T-helper 1 cell treated with Interleukin-12 subunit alpha and Interleukin-12 subunit beta and Interleukin-4 antibody, amounts not matched to agents 30 μg/mL and 1 μg/mL, for 36 hours (primary cell): Measurements from ENCODE around the gene EN1.

Experiments used
- H3K27ac Mint-ChIP-seq: one replicate; pipeline ENCODE4 v1.8.0; 2021; ENCODE audit warnings: mild to moderate bottlenecking, mixed read lengths
- H3K27me3 Mint-ChIP-seq: one replicate; pipeline ENCODE4 v1.8.0; 2021; ENCODE audit warnings: low read depth, mixed read lengths
- H3K36me3 Mint-ChIP-seq: one replicate; pipeline ENCODE4 v1.8.0; 2021; ENCODE audit warnings: low read depth, mixed read lengths
- H3K4me1 Mint-ChIP-seq: one replicate; pipeline ENCODE4 v1.8.0; 2021; ENCODE audit warnings: low read depth, mixed read lengths
- H3K4me3 Mint-ChIP-seq: one replicate; pipeline ENCODE4 v1.8.0; 2021; ENCODE audit warnings: mild to moderate bottlenecking, moderate library complexity, mixed read lengths
- H3K9me3 Mint-ChIP-seq: one replicate; pipeline ENCODE4 v1.8.0; 2021; ENCODE audit warnings: mixed read lengths

Gene EN1

GRCh38 chr2:118810766-118811165 lies 36.7 kb downstream of the EN1 start:
- H3K4me1 Mint-ChIP-seq: peaks cover 5% of the 10 kb centered on the region
- H3K27me3 Mint-ChIP-seq: peaks cover 51% of the 10 kb centered on the region
- H3K27ac Mint-ChIP-seq: no peak overlapping the region
- H3K4me3 Mint-ChIP-seq: no peak overlapping the region
- peaks cover 1% of the 10 kb centered on the region for H3K36me3 Mint-ChIP-seq
- no peaks in the 10 kb centered on the region for H3K9me3 Mint-ChIP-seq

DNA sequence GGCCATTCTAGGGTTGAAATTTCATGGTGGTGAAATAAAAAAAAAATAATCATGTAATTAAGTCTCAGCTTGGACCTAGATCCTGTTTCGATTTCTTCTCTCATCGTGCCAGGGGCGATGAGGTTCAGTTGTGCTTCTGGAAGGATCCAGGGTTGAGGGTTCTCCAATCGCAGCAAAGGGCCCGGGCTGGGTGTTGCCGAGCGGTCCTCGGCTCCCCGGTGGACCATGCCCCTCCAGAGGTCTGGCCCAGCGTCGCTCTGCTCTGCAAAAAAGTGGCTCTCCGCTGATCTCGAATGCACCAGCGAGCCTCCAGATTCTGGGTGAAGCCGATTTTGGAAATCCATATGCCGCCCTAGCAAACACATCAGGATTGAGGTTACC lies 39.0 kb downstream of the EN1 start:
- H3K9me3 Mint-ChIP-seq: no peaks in the 10 kb centered on the region
- peaks cover 55% of the 10 kb centered on the region for H3K27me3 Mint-ChIP-seq
- peaks cover 5% of the 10 kb centered on the region for H3K4me1 Mint-ChIP-seq
- H3K27ac Mint-ChIP-seq: no peak overlapping the region
- H3K36me3 Mint-ChIP-seq: peaks cover 1% of the 10 kb centered on the region
- no peak overlapping the region for H3K4me3 Mint-ChIP-seq

DNA sequence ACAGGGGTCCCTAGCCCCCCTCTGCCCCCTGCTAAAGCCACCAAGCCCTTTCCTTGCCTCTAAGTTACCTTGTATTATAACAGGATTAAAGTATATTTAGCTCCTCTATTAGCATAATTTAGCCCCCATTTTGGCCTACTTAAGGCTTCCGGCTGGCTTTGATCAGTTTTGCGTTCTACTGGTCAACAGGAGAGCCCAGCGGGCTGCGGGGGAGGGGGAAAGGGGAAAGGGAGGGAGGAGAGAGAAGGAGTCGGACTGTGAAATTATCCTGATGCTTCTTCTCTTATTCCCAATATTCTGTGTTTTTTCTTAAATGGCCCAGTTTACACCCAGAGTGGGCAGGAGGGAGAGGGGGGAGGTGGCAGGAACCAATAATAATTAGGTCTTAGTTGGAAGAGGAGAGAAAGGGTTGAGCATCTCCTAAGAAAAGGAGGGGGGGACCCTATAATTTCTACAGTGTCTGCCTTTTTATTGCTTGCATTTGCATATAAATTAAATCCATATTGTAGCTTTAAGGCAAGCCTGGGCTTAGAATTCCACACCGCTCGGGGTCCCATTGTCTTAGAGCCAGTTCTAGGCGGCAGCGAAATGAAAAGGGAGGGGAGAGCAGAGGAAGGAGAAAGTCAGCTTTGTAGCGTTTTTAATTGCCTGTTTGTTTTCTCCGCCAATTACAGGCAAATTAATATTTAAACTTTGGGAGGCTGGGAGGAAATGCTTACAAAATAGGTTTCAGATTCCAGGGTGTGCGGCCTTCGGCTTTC lies 39.6 kb downstream of the EN1 start:
- Mint-ChIP-seq H3K4me1 (peaks cover 5% of the 10 kb centered on the region), H3K36me3 (peaks cover 1% of the 10 kb centered on the region), H3K9me3 (no peaks in the 10 kb centered on the region), H3K27me3 (peaks cover 54% of the 10 kb centered on the region), H3K4me3 (peak overlapping the region; percentile 25), H3K27ac (no peak overlapping the region)

DNA sequence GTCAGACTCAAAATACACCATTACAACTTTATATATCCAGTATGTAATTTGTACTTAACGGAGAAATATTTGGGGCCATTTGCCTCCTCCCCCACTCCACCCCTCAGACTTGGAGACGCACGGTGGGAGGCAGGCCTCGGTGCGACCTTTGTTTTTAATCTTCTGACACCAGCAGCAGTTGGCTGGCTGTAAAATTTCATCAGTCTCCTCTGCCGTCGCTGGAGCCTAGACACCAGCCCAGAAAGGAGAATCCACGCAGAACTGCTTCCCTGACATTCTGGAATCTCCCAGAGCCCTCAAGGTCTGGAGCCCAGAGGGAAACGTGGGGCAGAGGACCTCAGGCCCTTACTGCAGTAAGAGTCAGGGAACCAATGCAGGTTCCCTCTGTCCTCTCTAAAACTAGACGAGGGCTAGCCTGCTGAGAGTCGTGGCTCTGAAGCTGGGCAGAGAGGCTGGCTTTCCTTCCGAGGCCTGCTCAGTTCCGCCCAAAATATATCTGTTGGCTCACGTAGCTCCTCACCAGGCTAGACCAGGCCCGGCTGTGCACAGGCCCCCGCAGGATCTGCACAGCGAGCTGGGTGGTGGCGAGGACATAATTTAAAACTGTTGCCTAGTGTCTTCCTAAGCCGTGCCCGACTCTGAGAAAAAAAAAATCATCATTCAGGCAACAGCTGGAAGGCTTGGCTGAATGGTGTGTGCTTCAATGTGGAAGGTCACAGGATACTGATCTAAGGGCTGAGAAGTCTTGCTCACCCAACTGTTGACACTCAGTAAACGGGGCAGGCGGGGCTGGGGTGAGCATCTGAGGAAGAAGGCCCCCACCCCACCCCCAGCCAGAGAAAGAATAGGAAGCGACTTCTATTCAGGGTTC lies 40.4 kb downstream of the EN1 start:
- Mint-ChIP-seq H3K27me3 (peaks cover 51% of the 10 kb centered on the region), H3K4me1 (peaks cover 5% of the 10 kb centered on the region), H3K27ac (no peak overlapping the region)

GRCh38 chr2:118805064-118805690 lies 42.3 kb downstream of the EN1 start:
- Mint-ChIP-seq H3K4me1 (peaks cover 5% of the 10 kb centered on the region), H3K9me3 (no peaks in the 10 kb centered on the region), H3K27ac (no peak overlapping the region), H3K4me3 (no peak overlapping the region), H3K27me3 (peaks cover 46% of the 10 kb centered on the region), H3K36me3 (peaks cover 1% of the 10 kb centered on the region)

More for the DNA sequence above, 40.4 kb downstream of the EN1 start:
- no peaks in the 10 kb centered on the region for H3K9me3 Mint-ChIP-seq
- H3K36me3 Mint-ChIP-seq: peaks cover 1% of the 10 kb centered on the region
- no peak overlapping the region for H3K4me3 Mint-ChIP-seq

GRCh38 chr2:118803012-118803411 lies 44.4 kb downstream of the EN1 start:
- H3K36me3 Mint-ChIP-seq: peaks cover 1% of the 10 kb centered on the region
- H3K9me3 Mint-ChIP-seq: no peaks in the 10 kb centered on the region
- H3K4me3 Mint-ChIP-seq: no peak overlapping the region
- H3K27me3 Mint-ChIP-seq: peaks cover 27% of the 10 kb centered on the region
- H3K27ac Mint-ChIP-seq: no peak overlapping the region
- peaks cover under 1% of the 10 kb centered on the region for H3K4me1 Mint-ChIP-seq

- no peak overlapping the region for H3K4me3 Mint-ChIP-seq
- H3K9me3 Mint-ChIP-seq: no peaks in the 10 kb centered on the region
- H3K27ac Mint-ChIP-seq: no peak overlapping the region
- peaks cover 9% of the 10 kb centered on the region for H3K27me3 Mint-ChIP-seq
- H3K36me3 Mint-ChIP-seq: no peaks in the 10 kb centered on the region
- no peaks in the 10 kb centered on the region for H3K4me1 Mint-ChIP-seq
These were observed 46.3 kb downstream of the EN1 start for GRCh38 chr2:118801151-118801550.

- Mint-ChIP-seq H3K36me3 (no peaks in the 10 kb centered on the region), H3K27ac (no peak overlapping the region), H3K4me3 (no peak overlapping the region)
These were observed 46.7 kb downstream of the EN1 start for GRCh38 chr2:118800736-118801135.

DNA sequence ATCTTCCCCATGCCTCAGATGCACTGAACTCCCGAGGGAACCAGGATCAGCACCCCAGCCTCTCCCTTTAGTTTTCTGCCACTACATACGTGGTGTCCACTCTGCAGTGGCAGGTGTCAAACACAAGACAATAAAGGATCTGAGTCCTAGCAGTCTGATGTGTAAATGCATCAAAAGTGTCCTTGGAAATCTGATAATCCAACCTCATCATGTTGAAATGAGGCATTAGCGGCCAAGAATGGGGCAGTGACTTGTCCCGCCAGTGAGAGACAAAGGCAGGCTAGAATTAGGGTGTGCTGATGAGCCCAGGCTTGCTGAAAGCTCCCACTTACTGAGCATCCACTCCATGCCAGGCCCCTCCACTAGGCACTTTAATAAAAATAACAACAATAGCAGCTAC lies 52.9 kb downstream of the EN1 start:
- Mint-ChIP-seq H3K4me1 (no peaks in the 10 kb centered on the region), H3K27me3 (no peaks in the 10 kb centered on the region), H3K36me3 (no peaks in the 10 kb centered on the region)

More at GRCh38 chr2:118800736-118801135, 46.7 kb downstream of the EN1 start:
- Mint-ChIP-seq H3K4me1 (no peaks in the 10 kb centered on the region), H3K27me3 (peaks cover 5% of the 10 kb centered on the region), H3K9me3 (no peaks in the 10 kb centered on the region)

More for the DNA sequence above, 52.9 kb downstream of the EN1 start:
- no peaks in the 10 kb centered on the region for H3K9me3 Mint-ChIP-seq
- no peak overlapping the region for H3K4me3 Mint-ChIP-seq
- H3K27ac Mint-ChIP-seq: no peak overlapping the region
